Stimulated activated CD4-positive, alpha-beta T cell treated with anti-CD3 and anti-CD28 coated beads, TNF-alpha, amount 100 ng/mL, for 4 hours (primary cell): ENCODE results near the gene ROPN1L.

ENCODE experiments used
- DNase-seq, 3 experiments: peaks; one replicate each; pipeline ENCODE4 v3.0.0-alpha.2; 2020; ENCODE audit warnings: low read depth in 3 of 3

Gene ROPN1L

DNA sequence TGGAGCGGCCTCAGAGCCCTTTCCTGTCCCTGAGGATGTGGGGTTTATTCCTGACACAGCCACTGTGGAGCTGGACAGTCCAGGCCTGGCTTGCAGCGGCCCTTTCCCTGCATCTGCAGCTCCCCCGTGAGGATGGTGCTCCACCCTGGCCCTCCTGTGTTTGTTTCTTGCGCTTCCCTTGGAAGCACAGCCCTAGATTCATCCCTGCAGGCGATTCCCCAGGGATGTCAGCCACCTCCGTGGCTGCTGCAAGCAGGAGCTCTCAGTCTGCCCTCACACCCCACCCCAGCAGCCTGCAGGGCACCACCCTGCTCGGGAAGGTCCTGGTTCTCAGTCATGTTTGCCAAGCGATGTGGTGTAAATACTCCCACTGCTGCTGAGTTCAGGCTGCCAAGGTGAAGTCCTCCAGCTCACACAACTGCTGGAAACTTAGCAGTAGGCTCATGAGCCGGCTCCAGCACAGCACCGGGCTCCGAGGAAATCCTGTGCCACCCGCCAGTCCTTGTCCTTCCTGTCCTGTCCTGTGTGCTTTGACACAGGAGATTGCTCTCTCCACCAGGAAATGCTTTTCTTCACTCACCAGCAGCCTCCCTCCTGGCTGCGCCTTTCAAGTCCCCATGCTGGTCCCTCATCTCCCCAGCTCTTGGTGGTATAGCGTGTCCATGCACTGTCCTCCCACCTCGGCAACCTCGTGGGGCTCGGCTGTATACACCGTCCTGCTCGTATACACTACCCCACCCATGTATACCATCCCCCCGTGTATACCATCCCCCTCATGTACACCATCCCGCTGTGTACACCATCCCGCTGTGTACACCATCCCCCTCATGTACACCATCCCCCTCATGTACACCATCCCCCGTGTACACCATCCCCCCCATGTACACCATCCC lies 16.2 kb downstream of the ROPN1L start:
- no peak for DNase-seq

- DNase-seq = no peak
Measured at GRCh38 chr5:10459080-10460055, 17.7 kb downstream of the ROPN1L start.

DNA sequence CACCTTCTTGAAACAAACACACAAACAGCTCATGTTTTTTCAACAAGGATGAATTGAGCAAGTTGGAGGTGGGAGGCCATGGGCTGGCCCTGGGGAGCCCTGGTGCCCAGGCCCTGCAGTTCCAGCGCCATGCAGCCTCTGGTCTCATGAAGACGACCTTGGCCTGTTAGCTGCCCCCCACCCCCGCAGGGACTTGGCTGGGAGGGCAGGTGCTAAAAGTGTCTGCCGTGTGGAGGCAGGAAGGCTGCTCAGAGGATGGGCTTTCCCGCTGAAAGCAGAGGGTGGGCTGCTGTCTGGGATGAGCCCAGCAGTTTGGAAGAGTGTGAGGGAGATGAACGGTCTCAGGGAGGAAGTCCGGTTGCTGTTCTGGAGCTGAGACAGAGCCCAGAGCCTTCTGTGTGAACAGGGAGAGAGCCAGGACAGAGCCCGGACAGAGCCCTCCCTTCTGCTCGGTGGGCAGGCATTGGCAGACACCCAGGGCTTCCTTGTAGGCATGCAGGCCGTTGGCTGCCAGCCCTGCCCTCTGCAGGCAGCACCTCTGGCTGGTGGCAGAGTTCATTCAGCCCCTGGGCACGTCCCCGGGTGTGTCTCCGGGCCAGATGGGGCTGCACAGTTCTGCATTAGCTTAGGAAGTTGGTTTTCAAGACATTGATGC lies 18.7 kb downstream of the ROPN1L start:
- no peak for DNase-seq

GRCh38 chr5:10461041-10461440 lies 19.4 kb downstream of the ROPN1L start:
- DNase-seq = no peak

- no peak for DNase-seq
Measured at GRCh38 chr5:10461904-10462555, 20.4 kb downstream of the ROPN1L start.

- DNase-seq = no peak
Measured at GRCh38 chr5:10463566-10463965, 21.9 kb downstream of the ROPN1L start.

DNA sequence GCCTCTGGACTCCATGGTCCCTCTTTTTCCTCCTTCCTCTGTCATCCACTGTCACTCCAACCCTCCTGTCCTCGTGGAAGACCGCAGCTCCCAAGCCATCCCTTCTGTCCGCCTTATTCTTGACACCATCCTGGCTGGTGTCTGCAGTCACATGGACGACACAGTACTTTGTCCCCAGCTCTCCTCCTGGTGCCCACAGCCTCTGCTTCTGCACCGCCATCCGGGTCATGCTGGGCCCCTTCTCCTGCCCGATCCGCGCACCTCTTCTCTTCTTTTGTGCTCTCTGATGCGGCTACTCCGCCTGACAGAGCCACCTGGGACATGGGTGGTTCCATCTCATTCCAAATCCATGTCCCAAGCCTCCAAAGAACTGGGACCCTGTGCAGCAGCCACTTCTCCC lies 22.5 kb downstream of the ROPN1L start:
- DNase-seq = no peak

- no peak for DNase-seq
Measured at GRCh38 chr5:10465726-10466125, 24.0 kb downstream of the ROPN1L start.

DNA sequence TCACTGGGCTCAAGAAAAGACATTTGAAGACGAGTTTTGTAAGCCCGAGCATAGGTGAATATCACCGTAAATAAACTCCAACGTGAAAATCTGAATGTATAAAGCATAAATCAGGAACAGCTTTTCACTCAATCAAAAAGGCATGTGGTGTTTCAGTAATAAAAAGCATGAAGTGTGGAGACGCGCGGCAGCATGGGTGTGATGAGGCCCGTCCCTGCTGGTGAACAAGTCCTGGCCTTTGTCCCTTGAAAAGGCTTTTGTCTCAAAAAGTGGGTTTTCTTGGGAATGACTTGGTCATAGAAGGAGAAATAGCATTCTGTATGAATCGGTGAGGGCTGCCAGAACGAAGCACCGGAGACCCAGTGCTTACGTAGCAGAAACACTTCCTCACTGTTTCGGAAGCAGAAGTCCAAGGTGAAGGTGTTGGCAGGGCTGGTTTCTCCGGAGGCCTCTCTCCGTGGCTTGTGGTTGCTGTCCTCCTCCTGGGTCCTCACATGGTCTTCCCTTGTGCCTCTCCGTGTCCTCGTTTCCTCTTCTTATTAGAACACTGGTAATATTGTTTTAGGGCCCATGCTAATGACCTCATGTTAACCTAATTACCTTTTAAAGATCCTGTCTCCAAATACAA lies 24.9 kb downstream of the ROPN1L start:
- DNase-seq = no peak

- no peak for DNase-seq
Measured at GRCh38 chr5:10467281-10468198, 25.9 kb downstream of the ROPN1L start.

DNA sequence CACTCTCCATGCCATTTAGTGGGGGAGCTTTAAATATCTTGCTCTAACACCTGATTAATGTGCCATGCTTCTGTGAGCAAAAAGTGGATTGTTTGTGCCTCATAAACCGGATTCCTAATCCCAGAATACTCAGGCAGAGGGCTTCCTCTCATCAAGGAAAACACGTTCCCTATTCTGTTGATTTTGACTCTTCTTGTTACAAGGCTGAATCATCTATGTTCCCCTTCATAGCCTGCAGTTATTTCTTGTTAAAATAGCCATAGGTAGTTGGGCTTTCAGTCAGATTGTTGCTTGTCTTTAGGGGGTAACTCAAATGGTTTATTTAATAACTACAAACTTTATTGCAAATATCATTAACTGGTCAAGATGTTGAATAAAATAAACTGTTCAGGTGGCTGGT lies 26.6 kb downstream of the ROPN1L start:
- no peak for DNase-seq

DNA sequence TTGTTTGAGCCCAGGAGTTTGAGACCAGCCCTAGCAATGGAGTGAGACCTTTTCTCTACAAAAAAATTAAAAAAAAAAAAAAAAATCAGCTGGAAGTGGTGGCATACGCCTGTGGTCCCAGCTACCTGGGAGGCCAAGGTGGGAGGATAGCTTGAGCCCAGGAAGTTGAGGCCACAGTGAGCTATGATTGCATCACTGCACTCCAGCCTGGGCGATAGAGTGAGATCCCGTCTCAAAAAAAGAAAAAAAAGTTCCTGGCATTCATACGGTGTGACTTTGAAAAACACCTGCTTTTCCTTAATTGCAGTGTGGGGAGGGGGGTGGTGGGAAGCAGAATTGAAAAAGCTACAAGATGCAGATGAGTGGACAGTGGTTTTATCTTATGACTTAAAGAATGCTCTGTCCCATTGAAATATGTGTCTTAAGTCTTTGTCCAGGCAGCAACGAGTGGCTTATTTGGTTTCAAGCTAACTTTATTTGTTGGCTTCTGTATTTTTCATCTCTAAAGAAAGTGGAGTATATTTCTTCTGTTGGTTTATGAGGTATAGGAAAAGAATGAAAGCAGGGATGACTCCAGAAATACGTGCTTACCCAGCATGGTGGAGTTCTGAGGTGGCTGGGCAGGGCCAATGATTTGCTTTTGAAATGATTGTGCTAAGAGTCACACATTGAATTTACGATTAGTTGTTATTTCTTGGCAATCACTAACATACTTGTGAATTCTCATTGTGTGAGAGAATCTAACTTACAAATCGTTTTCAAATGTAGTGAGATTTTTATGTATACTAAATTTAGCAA lies 27.8 kb downstream of the ROPN1L start:
- DNase-seq = no peak

GRCh38 chr5:10470669-10471068 lies 29.0 kb downstream of the ROPN1L start:
- DNase-seq = no peak

- DNase-seq = no peak
Measured at GRCh38 chr5:10471677-10472076, 30.0 kb downstream of the ROPN1L start.

DNA sequence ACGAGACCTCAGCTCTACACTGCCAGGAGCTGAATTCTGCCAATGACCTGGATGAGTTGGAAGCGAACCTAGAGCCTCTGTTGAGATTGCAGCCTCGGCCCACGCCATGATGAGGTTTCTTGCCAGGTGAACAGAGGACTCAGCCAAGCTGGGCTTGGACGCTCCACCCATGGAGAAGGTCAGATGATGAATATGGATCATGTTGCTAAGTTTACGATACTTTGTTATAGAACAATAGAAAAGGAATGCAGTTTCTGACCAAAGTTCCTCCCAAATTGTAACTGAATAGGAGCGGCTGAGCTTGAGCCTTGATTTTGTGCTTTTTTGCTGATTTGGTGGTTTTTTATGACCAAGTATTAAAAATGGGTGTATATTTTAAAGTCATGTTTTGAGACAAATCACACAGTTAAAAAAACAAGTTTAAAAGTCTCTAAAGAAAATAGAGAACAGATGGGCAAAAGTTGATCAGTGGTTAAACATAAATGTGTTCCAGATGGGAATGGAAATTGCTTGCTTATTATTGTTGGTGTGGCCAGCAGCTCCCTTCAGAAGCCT lies 32.9 kb downstream of the ROPN1L start:
- no peak for DNase-seq

GRCh38 chr5:10475931-10476676 lies 34.4 kb downstream of the ROPN1L start:
- DNase-seq = no peak

GRCh38 chr5:10476878-10477277 lies 35.2 kb downstream of the ROPN1L start:
- no peak for DNase-seq

- DNase-seq = no peak
Measured at GRCh38 chr5:10477943-10478342, 36.3 kb downstream of the ROPN1L start.
